IPS-20b (cell line): ENCODE measurements around the gene BICC1.

ENCODE experiments used
- H3K27ac ChIP-seq: one replicate; pipeline ENCODE4 v1.5.1; 2013; ENCODE audit warnings: low read length
- H3K27me3 ChIP-seq: 2 replicates; pipeline ENCODE4 v1.6.1; 2013; ENCODE audit warnings: mild to moderate bottlenecking, low read length, inconsistent platforms; ENCODE audit not compliant: insufficient read depth
- H3K36me3 ChIP-seq: 2 replicates; pipeline ENCODE4 v1.6.1; 2013; ENCODE audit warnings: low read depth, mild to moderate bottlenecking, inconsistent platforms, low read length, moderate library complexity; ENCODE audit not compliant: insufficient read depth
- H3K4me1 ChIP-seq: 2 replicates; pipeline ENCODE4 v1.6.1; 2013; ENCODE audit warnings: mild to moderate bottlenecking, control low read depth, inconsistent platforms, low read length, moderate library complexity; ENCODE audit not compliant: insufficient read depth
- H3K4me3 ChIP-seq: 2 replicates; pipeline ENCODE4 v1.5.1; 2013; ENCODE audit warnings: mild to moderate bottlenecking, low read length, inconsistent platforms
- H3K9ac ChIP-seq: 2 replicates; pipeline ENCODE4 v1.6.1; 2013; ENCODE audit warnings: low read depth, mild to moderate bottlenecking, inconsistent platforms, low read length, moderate library complexity
- H3K9me3 ChIP-seq: 2 replicates; pipeline ENCODE4 v1.6.1; 2013; ENCODE audit warnings: mild to moderate bottlenecking, low read depth, low read length, inconsistent platforms; ENCODE audit not compliant: insufficient read depth

The BICC1 gene

GRCh38 chr10:58870070-58870469 lies 357.4 kb downstream of the BICC1 start:
- Histone ChIP-seq H3K27ac (no peak overlapping the region), H3K4me3 (no peak overlapping the region), H3K9me3 (no peaks in the 10 kb centered on the region), H3K9ac (no peak overlapping the region), H3K4me1 (no peaks in the 10 kb centered on the region), H3K27me3 (no peaks in the 10 kb centered on the region), H3K36me3 (no peaks in the 10 kb centered on the region)

GRCh38 chr10:58873161-58873560 lies 360.5 kb downstream of the BICC1 start:
- Histone ChIP-seq H3K9me3 (no peaks in the 10 kb centered on the region), H3K27ac (no peak overlapping the region), H3K27me3 (no peaks in the 10 kb centered on the region), H3K9ac (no peak overlapping the region), H3K36me3 (no peaks in the 10 kb centered on the region), H3K4me3 (no peak overlapping the region), H3K4me1 (no peaks in the 10 kb centered on the region)
